AG04450 (cell line): ENCODE results near the gene PCBP4. TPM values are rescaled to one million over a fixed set of nuclear protein-coding genes. Genes with fewer than 3 reads are reported as not detected.
"Not testable (repeated sequence)": the region's sequence is repeated elsewhere in the genome, so short reads cannot be mapped to it uniquely, and the experiment has no call there.

Experiments used
- CTCF ChIA-PET: fragments of 300-600, 350-600 bp; formaldehyde crosslinking; extraction: SDS; loops from one replicate; lab custom pipeline; 2022; ENCODE audit warnings: antibody characterized with exemption, inconsistent platforms; lab: Charles Lee
- POLR2A ChIA-PET: fragments of 350-600 bp; formaldehyde crosslinking; extraction: SDS; loops from one replicate; lab custom pipeline; 2021; ENCODE audit warnings: antibody characterized with exemption, inconsistent platforms; lab: Yijun Ruan, JAX
- DNase-seq: peaks from one replicate; pipeline ENCODE4 v3.0.0-alpha.2; 2011; ENCODE audit warnings: low read depth, low spot score
- H3K27ac ChIP-seq: one replicate; pipeline ENCODE4 v1.5.1; 2012; ENCODE audit warnings: low read depth, low read length, control low read depth
- H3K27me3 ChIP-seq: one replicate; pipeline ENCODE4 v1.6.0; 2012; ENCODE audit warnings: low read length; ENCODE audit not compliant: control insufficient read depth, insufficient read depth
- H3K4me3 ChIP-seq: 2 replicates; pipeline ENCODE4 v1.5.1; 2011; ENCODE audit warnings: mild to moderate bottlenecking, low read depth, low read length, control low read depth
- H3K9me3 ChIP-seq: 2 replicates; pipeline ENCODE4 v1.5.1; 2012; ENCODE audit warnings: low read length; ENCODE audit not compliant: control insufficient read depth, insufficient read depth
- polyA plus RNA-seq: library from polyadenylated mRNA; depleted of rRNA; stranded (reverse); fragments of >200 nt; gene quantifications from 2 replicates; pipeline ENCODE4 v1.2.3, GENCODE V29; 2011
- TF ChIP-seq, protein P1 (sequence below): IDR thresholded peaks from 2 replicates; pipeline ENCODE4 v1.5.1; 2011; ENCODE audit warnings: low read depth, low read length, control low read depth, inconsistent platforms

Gene PCBP4
- polyA plus RNA-seq, 1 experiment: 54.6 TPM

GRCh38 chr3:51931756-51932155, 35.5 kb downstream of the PCBP4 start:
- TF ChIP-seq, protein P1, sequence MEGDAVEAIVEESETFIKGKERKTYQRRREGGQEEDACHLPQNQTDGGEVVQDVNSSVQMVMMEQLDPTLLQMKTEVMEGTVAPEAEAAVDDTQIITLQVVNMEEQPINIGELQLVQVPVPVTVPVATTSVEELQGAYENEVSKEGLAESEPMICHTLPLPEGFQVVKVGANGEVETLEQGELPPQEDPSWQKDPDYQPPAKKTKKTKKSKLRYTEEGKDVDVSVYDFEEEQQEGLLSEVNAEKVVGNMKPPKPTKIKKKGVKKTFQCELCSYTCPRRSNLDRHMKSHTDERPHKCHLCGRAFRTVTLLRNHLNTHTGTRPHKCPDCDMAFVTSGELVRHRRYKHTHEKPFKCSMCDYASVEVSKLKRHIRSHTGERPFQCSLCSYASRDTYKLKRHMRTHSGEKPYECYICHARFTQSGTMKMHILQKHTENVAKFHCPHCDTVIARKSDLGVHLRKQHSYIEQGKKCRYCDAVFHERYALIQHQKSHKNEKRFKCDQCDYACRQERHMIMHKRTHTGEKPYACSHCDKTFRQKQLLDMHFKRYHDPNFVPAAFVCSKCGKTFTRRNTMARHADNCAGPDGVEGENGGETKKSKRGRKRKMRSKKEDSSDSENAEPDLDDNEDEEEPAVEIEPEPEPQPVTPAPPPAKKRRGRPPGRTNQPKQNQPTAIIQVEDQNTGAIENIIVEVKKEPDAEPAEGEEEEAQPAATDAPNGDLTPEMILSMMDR: no peak
- ChIA-PET CTCF (interaction anchor here (1.5 kb wide), 1 partner anchor 10 kb away, joined by 3 read pairs; the partner anchor contains the start of genes PARP3 and RRP9), POLR2A (interaction anchor here (0.6 kb wide), 1 partner anchor 38 kb away, joined by 5 read pairs; no protein-coding TSS in a partner anchor)
- no peaks in the 10 kb centered on the region for H3K9me3 ChIP-seq
- no peak overlapping the region for H3K4me3 ChIP-seq
- no peaks in the 10 kb centered on the region for H3K27me3 ChIP-seq
- DNase-seq: no peak
- H3K27ac ChIP-seq: no peak overlapping the region

DNA sequence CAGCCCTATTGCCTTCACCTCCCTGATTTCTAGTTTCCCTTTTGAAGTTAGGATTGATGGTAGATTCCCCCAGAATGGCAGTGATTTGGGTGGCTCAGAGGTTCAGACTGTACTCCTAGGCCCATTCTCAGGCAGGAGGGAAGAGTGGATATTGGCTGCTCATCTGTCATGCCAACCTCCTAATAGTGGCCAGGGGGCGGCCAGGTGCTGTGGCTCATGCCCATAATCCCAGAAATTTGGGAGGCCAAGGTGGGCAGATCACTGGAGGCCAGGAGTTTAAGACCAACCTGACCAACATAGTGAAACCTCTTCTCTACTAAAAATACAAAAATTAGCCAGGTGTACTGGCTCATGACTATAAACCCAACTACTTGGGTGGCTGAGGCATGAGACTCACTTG, 36.8 kb downstream of the PCBP4 start:
- Histone ChIP-seq H3K4me3 (no peak overlapping the region), H3K9me3 (no peaks in the 10 kb centered on the region), H3K27ac (no peak overlapping the region), H3K27me3 (no peaks in the 10 kb centered on the region)
- TF ChIP-seq, protein P1: no peak
- ChIA-PET CTCF (interaction anchor here (1.5 kb wide), 1 partner anchor 11 kb away, joined by 3 read pairs; the partner anchor contains the start of genes PARP3 and RRP9), POLR2A (no interaction called here)
- no peak for DNase-seq

GRCh38 chr3:51929420-51930003, 37.7 kb downstream of the PCBP4 start:
- Histone ChIP-seq H3K27me3 (no peaks in the 10 kb centered on the region), H3K4me3 (no peak overlapping the region), H3K9me3 (no peaks in the 10 kb centered on the region), H3K27ac (no peak overlapping the region)
- TF ChIP-seq, protein P1: no peak
- no peak for DNase-seq
- POLR2A ChIA-PET: no interaction called here
- CTCF ChIA-PET: no interaction called here

GRCh38 chr3:51928981-51929380, 38.3 kb downstream of the PCBP4 start:
- H3K27ac ChIP-seq, H3K27me3 ChIP-seq, DNase-seq, POLR2A ChIA-PET, H3K9me3 ChIP-seq, CTCF ChIA-PET, H3K4me3 ChIP-seq: not testable (repeated sequence)

DNA sequence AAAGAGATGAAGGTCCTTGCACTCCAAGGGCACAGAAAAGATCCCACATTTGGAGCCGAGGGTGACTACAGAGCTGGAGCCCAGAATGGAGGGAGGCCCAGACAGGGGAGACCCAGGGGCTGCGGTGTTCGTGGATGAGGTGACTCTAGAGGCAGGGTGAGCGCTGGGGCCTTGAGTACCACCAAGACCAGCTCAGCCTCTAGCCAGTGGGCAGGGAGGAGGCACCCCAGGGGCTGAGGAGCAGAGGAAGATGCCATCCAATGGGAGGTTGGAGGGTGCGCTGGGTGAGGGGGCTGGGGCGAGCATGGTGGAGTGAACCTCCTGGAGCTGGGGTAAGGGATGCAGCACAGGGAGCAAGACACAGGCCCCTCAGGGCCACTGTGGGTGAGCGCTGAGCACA, 38.8 kb downstream of the PCBP4 start:
- Histone ChIP-seq H3K4me3 (no peak overlapping the region), H3K9me3 (no peaks in the 10 kb centered on the region), H3K27me3 (no peaks in the 10 kb centered on the region), H3K27ac (no peak overlapping the region)
- ChIA-PET POLR2A (no interaction called here), CTCF (no interaction called here)
- TF ChIP-seq, protein P1: no peak
- no peak for DNase-seq
